Measurements from ENCODE around the gene TNFSF12.

The TNFSF12 gene

DNA sequence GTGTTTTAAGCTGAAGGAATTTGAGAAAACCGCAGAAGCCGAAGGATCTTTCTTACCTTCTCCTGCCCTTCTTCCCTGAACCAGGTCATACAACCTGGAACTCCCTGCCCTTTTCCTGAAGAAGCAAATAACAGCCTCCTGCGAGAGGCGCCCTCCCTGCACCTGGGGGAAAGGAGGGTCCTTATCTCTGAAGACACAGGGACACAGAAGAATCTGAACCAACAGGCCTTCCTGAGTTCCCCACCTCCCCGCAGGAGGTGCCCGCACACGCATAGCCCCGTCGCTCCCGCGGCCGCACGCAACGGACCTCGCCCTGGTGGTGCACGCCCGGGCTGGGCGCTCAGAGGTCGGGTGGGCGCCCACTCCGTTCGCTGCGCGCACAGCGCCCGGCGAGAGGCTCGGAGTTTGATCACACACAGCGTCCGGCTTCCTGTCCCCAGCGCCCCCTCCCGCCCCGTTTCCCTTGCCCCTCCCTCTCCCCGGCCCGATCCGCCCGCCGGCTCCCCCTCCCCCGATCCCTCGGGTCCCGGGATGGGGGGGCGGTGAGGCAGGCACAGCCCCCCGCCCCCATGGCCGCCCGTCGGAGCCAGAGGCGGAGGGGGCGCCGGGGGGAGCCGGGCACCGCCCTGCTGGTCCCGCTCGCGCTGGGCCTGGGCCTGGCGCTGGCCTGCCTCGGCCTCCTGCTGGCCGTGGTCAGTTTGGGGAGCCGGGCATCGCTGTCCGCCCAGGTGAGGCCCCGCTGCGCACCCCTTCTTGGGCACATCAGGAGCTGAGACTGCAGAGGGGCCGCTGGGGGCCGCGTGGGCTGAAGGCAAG, at the start of gene TNFSF12:
Gene TNFSF12, plus strand, starts transcription at position 474 of the 816 bp plus-strand sequence. Its CDS starts 96 bp downstream, at position 570.
- peak within 1 kb of the TSS; percentile 74 for H3K4me3 ChIP-seq (ENCODE audit: low read depth, low read length)

DNA sequence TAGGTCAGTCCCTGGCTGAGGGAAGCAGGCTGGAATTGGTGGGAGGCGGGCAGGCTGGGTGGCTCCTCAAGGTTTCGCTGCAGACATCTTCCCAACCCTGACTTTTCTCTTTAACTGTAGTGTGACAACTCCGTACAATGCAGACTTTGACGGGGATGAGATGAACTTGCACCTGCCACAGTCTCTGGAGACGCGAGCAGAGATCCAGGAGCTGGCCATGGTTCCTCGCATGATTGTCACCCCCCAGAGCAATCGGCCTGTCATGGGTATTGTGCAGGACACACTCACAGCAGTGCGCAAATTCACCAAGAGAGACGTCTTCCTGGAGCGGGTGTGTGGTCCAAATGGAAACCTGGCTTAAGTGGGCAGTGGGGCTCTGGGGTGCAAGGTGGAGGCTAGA, 49.7 kb upstream of the TNFSF12 start:
- no peak overlapping the region for H3K4me3 ChIP-seq (ENCODE audit: low read depth, low read length)
- TF ChIP-seq CTCF (IDR thresholded peaks at IDR 0.05; ENCODE audit: low read depth, low read length): no peak

More for the DNA sequence above, at the start of gene TNFSF12:
- 0 out of 2 replicates have a peak, but pooled peaks have one; percentile 4 for TF ChIP-seq CTCF (IDR thresholded peaks at IDR 0.05; ENCODE audit: low read depth, low read length)

- no peak for TF ChIP-seq CTCF (IDR thresholded peaks at IDR 0.05; ENCODE audit: low read depth, low read length)
These were observed 47.1 kb upstream of the TNFSF12 start for GRCh38 chr17:7501729-7502128.

DNA sequence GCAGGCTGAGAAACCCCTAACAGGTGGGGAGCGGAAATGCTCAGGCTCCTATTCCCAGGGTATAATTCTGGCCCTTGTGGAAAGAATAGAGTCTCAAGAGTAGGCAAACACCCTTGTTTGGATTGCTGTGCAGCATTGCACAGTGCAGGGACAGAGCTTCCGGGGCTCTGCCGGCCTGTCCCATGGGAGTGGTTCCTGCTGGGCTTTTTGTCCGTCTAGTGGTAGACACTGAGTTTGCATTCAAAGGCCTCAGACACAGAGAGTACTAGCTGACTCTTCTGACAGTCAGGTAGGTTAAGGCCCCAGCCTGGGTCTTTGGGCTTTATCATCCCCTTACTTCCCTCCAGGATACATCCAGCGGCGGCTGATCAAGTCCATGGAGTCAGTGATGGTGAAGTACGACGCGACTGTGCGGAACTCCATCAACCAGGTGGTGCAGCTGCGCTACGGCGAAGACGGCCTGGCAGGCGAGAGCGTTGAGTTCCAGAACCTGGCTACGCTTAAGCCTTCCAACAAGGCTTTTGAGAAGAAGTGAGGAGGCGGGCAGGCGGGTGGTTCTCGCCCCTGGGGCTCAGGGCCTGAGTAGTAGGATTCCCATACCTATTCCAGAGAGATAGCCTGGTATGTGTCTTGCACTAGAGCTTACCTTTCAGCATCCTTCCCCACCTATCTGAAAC, 46.5 kb upstream of the TNFSF12 start:
- TF ChIP-seq CTCF (IDR thresholded peaks at IDR 0.05; ENCODE audit: low read depth, low read length): no peak
- H3K4me3 ChIP-seq (ENCODE audit: low read depth, low read length): no peak overlapping the region

More at GRCh38 chr17:7501729-7502128, 47.1 kb upstream of the TNFSF12 start:
- no peak overlapping the region for H3K4me3 ChIP-seq (ENCODE audit: low read depth, low read length)

GRCh38 chr17:7502987-7503386, 45.9 kb upstream of the TNFSF12 start:
- peak; percentile 29; the same call in 1 of the 2 replicates for TF ChIP-seq CTCF (IDR thresholded peaks at IDR 0.05; ENCODE audit: low read depth, low read length)
- no peak overlapping the region for H3K4me3 ChIP-seq (ENCODE audit: low read depth, low read length)

- TF ChIP-seq CTCF (IDR thresholded peaks at IDR 0.05; ENCODE audit: low read depth, low read length): no peak
- H3K4me3 ChIP-seq (ENCODE audit: low read depth, low read length): no peak overlapping the region
These were observed 45.3 kb upstream of the TNFSF12 start for GRCh38 chr17:7503521-7503920.

GRCh38 chr17:7508145-7508544, 40.7 kb upstream of the TNFSF12 start:
- no peak overlapping the region for H3K4me3 ChIP-seq (ENCODE audit: low read depth, low read length)
- TF ChIP-seq CTCF (IDR thresholded peaks at IDR 0.05; ENCODE audit: low read depth, low read length): no peak
